ENCODE measurements around the gene AKAP13.
A peak's percentile ranks its signal among the peaks of the same experiment; 100 is the strongest.
"Not testable (repeated sequence)": the region's sequence is repeated elsewhere in the genome, so short reads cannot be mapped to it uniquely, and the experiment has no call there.

AKAP13 gene

DNA sequence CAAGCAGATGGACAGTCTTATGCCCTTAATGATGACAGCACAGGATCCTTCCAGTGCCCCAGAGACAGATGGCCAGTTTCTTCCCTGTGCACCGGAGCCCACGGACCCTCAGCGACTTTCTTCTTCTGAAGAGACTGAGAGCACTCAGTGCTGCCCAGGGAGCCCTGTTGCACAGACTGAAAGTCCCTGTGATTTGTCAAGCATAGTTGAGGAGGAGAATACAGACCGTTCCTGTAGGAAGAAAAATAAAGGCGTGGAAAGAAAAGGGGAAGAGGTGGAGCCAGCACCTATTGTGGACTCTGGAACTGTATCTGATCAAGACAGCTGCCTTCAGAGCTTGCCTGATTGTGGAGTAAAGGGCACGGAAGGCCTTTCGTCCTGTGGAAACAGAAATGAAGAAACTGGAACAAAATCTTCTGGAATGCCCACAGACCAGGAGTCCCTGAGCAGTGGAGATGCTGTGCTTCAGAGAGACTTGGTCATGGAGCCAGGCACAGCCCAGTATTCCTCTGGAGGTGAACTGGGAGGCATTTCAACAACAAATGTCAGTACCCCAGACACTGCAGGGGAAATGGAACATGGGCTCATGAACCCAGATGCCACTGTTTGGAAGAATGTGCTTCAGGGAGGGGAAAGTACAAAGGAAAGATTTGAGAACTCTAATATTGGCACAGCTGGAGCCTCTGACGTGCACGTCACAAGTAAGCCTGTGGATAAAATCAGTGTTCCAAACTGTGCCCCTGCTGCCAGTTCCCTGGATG is 198.7 kb downstream of the AKAP13 start:
- DNase-seq = peak; percentile 64 to 76

- peak; percentile 79 to 83 for DNase-seq
Observed at GRCh38 chr15:85579957-85580694, 199.7 kb downstream of the AKAP13 start.

DNA sequence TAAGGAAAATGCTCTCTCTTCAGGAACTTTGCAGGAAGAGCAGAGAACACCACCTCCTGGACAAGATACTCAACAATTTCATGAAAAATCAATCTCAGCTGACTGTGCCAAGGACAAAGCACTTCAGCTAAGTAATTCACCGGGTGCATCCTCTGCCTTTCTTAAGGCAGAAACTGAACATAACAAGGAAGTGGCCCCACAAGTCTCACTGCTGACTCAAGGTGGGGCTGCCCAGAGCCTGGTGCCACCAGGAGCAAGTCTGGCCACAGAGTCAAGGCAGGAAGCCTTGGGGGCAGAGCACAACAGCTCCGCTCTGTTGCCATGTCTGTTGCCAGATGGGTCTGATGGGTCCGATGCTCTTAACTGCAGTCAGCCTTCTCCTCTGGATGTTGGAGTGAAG is 200.5 kb downstream of the AKAP13 start:
- DNase-seq = peak; percentile 63 to 80

- DNase-seq = peak; percentile 36 to 59
Observed at GRCh38 chr15:85581495-85581894, 201.1 kb downstream of the AKAP13 start.

GRCh38 chr15:85582131-85583079 is 202.0 kb downstream of the AKAP13 start:
- peak; percentile 68 to 82 for DNase-seq

GRCh38 chr15:85583442-85583841 is 203.0 kb downstream of the AKAP13 start:
- peak in 1 of 2 donors; percentile 29 for DNase-seq

GRCh38 chr15:85583923-85584390 is 203.6 kb downstream of the AKAP13 start:
- DNase-seq = peak; percentile 84 to 89

GRCh38 chr15:85584872-85585271 is 204.5 kb downstream of the AKAP13 start:
- peak in 1 of 2 donors; percentile 29 for DNase-seq

- not testable (repeated sequence) for DNase-seq
Observed at GRCh38 chr15:85586196-85586595, 205.8 kb downstream of the AKAP13 start.

DNA sequence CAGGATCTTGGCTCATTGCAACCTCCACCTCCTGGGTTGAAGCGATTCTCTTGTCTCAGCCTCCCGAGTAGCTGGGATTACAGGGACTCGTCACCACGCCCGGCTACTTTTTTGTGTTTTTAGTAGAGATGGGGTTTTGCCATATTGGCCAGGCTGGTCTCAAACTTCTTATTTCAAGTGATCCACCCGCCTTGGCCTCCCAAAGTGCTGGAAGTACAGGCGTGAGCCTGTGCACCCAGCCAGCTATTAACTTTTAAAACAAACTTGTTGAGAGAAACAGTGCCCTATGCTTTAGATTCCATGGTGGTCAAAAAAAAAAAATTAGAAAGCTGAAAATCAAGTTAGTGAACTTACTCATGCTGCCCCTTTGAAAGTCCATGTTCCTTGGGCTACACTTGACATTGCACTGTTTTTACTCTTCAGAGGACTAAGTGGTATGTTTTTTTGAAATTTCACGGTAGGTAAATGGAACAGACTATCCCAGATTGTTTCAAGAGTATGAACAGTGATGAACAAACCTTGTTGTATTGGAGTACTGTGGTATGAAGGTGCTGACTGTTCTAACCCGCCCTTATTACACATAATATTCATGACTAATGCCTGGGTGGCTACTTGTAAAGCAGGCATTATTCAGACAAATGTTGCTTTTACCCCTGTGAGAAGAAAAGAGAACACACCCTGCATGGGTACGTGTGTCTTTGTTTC is 207.5 kb downstream of the AKAP13 start:
- peak in 1 of 2 donors; percentile 32 for DNase-seq

GRCh38 chr15:85588677-85589076 is 208.3 kb downstream of the AKAP13 start:
- DNase-seq = no peak

- no peak for DNase-seq
Observed at GRCh38 chr15:85589851-85590250, 209.4 kb downstream of the AKAP13 start.

- no peak for DNase-seq
Observed at GRCh38 chr15:85591622-85592021, 211.2 kb downstream of the AKAP13 start.

DNA sequence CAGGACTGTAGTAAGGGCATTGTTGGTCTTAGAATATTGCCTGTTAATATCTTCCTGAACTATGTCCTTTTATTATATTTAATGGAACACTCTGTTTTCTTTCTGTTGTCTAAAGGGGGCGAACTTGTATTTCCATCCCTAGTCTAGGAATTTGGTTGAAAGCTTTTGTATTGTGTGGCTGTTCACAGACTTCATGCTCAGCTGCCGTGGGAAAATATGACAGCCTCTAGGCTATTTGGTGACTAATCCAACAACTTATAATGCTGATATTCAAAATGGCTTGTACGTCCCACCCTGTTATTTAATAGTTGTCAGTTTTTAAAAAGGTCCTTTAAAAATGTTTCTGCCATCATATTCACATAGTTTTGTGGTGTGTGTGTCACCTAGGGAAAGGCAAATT is 211.7 kb downstream of the AKAP13 start:
- no peak for DNase-seq

DNA sequence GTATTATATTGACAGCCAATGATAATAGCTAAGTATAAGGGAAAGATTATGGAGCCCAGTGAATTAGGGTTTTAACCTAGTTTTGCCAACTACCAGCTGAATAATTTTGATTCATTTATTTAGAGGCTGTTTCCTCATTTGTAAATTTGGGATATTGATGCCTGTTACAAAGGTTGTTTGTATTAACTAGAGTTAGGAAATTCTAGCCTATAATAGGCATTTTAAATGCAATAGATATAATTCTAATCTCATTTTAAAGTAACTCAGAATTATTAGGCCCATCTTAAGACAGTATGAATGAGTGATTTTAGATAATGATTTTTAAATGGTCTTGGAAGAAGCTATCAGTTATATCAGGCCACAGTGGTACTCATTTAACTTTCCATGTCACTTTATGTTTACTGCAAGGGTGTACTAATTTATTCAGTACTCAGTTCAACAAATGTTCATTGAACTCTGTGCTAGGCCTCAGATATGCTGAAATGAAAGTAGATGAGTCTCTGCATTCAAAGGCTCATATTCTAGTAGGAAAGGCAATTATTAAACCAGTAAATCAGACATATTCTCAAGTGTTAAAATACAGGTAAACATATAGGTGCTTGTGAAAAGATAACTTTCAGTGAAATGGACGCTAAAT is 213.5 kb downstream of the AKAP13 start:
- no peak for DNase-seq

GRCh38 chr15:85595804-85596536 is 215.6 kb downstream of the AKAP13 start:
- no peak for DNase-seq

DNA sequence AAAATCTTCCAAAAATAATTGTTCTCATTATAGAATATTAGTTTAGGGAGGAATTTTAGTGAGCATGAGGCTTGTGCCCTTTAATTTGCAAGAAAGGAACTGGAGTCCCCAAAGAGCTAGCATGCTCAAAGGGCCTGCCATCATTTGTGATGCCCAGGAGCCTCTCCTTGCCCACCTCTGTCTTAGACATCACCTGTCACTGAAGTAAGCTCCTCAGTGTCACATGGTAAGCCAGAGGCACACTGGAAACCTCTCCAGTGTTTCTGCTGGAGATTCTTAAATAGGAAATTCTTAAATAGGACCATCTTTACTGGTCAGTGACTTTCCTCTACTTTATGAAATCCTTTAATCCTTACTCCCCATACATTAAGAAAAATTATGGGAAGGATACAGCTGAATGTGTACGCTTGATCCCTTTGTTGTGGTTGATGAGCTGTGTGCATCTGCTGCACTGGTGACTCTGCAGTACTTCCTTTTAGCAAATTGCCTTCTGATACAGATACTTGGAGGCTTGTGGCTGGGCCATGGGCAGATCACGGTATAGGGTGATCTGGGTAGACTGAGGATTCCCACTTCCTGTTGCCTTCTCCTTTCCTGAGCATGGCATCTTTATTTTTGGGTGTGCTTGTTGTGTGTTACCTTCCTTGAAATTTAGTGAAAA is 216.9 kb downstream of the AKAP13 start:
- peak in 1 of 2 donors; percentile 52 for DNase-seq

DNA sequence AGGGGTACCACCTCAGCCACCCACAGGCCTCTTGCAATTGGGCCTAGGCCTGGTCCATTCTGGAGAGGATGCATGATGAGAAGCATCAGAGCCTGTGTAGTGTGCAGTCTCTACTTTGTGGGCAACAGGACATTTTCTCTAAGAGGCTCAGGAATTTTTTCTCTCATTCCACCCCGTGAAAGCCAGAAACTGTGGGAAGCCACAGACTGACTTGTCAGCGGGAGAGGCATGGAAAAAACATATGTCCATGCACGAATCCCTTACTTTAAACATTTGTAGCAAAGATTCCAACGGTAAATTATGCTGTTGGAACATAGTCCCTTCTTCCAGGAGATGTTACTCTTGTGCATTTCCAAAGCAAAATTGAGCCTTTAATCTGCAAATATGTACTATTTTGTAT is 217.8 kb downstream of the AKAP13 start:
- no peak for DNase-seq

DNA sequence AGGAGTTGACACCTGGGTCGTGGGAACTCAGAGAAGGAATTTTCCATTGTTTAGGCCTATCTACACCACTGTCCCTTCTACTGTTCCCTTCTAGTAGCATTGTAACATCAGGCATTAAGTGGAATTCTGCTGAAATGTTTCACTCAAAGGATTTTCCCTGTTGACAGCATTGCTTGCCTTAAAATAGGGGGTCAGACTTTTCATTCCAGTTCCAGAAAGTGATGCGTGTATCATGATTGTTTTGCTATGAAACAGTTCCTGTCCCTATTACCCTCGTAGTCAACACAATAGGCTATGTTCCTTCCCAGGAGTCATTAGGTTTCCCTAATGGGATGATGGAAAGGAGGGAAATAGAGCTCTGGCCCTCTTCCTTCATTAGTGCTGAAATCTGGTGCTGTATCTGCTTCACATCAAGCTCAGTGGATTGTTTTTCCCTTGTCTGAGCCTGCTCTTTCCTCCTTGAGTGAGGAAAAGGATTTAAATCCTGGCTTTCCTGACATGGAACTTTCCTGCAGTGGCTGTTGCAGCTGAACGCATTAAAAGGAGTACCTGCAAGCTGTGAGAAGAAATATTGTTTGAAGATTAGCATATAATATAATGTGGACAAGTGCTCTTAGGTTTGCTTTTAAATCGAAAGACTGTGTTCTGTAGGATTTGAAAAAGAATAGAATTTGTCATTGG is 218.5 kb downstream of the AKAP13 start:
- no peak for DNase-seq

GRCh38 chr15:85600001-85600400 is 219.6 kb downstream of the AKAP13 start:
- DNase-seq = peak; percentile 33 to 41
